ENCODE data around the gene NAA15. TPM values are rescaled to one million over a fixed set of nuclear protein-coding genes. Genes with fewer than 3 reads are reported as not detected.

Gene NAA15
- total and polyA plus RNA-seq, 2 of the 8 experiments (the other 6 are each of a cell fraction or from before 2014, with no cell fraction given) = 9.7 to 124 TPM

GRCh38 chr4:139279760-139280620 is 21.3 kb upstream of the NAA15 start, which contains the start of gene MGARP (continued):
- no peak for TF ChIP-seq POLR2AphosphoS5 (IDR thresholded peaks at IDR 0.05; ENCODE audit: low read depth, low read length)
- no peak for TF ChIP-seq RBBP5 (IDR thresholded peaks at IDR 0.05; ENCODE audit: borderline replicate concordance, low read depth, low read length)
- TF ChIP-seq ASH2L (IDR thresholded peaks at IDR 0.05; ENCODE audit: low read length) = peak; percentile 93
- TF ChIP-seq RNF2 (IDR thresholded peaks at IDR 0.05; ENCODE audit: borderline replicate concordance, low read depth, low read length, missing control alignments, poor library complexity, severe bottlenecking) = no peak
- TF ChIP-seq GTF2F1 (IDR thresholded peaks at IDR 0.05; ENCODE audit: borderline replicate concordance, low read depth, low read length) = no peak
- TF ChIP-seq MAX (IDR thresholded peaks at IDR 0.05) = peak; percentile 10; the same call in 1 of the 2 replicates
- TF ChIP-seq KDM4A (IDR thresholded peaks at IDR 0.05; ENCODE audit: low read depth, low read length, severe bottlenecking) = peak; percentile 71
- TF ChIP-seq BRCA1 (IDR thresholded peaks at IDR 0.05; ENCODE audit: low read depth, low read length) = no peak
- peak; percentile 57 for TF ChIP-seq EZH2 (IDR thresholded peaks at IDR 0.05; ENCODE audit: low read depth, low read length, severe bottlenecking)
- peak; percentile 75 for TF ChIP-seq YY1 (IDR thresholded peaks at IDR 0.05; ENCODE audit: low read depth, low read length)
- TF ChIP-seq CTBP2 (IDR thresholded peaks at IDR 0.05; ENCODE audit: borderline replicate concordance, insufficient read depth, insufficient read length, low read length) = peak; percentile 89
- no peak for TF ChIP-seq SP2 (IDR thresholded peaks at IDR 0.05; ENCODE audit: low read length)
- no peak for TF ChIP-seq SIN3A (conservative IDR thresholded peaks at IDR 0.05 in 1 of 2, IDR thresholded peaks at IDR 0.05 in 1 of 2; ENCODE audit: low read depth in 1 of 2, low read length in 2 of 2)
- TF ChIP-seq BACH1 (IDR thresholded peaks at IDR 0.05; ENCODE audit: low read length) = no peak
- TF ChIP-seq CEBPB (IDR thresholded peaks at IDR 0.05; ENCODE audit: low read depth, low read length) = no peak
- TF ChIP-seq CHD1 (IDR thresholded peaks at IDR 0.05; ENCODE audit: low read depth, low read length) = no peak
- TF ChIP-seq POU5F1 (IDR thresholded peaks at IDR 0.05; ENCODE audit: low read depth, low read length) = no peak
- no peak for TF ChIP-seq EP300 (IDR thresholded peaks at IDR 0.05; ENCODE audit: borderline replicate concordance in 1 of 2, low read depth in 2 of 2, low read length in 2 of 2)
- peak; percentile 58; the same call in 1 of the 2 replicates for TF ChIP-seq SUZ12 (IDR thresholded peaks at IDR 0.05; ENCODE audit: low read length)
- TF ChIP-seq KDM5A (IDR thresholded peaks at IDR 0.05; ENCODE audit: low read length) = no peak
- no peak for TF ChIP-seq SAP30 (IDR thresholded peaks at IDR 0.05; ENCODE audit: insufficient read depth, insufficient replicate concordance, low read length)
- TF ChIP-seq CBX8 (IDR thresholded peaks at IDR 0.05; ENCODE audit: borderline replicate concordance, low read depth, low read length) = no peak
- TF ChIP-seq JUND (IDR thresholded peaks at IDR 0.05; ENCODE audit: low read length) = no peak
- TF ChIP-seq SIRT6 (IDR thresholded peaks at IDR 0.05; ENCODE audit: low read length) = no peak

All from H1 (cell line).